Activated naive CD8-positive, alpha-beta T cell treated with anti-CD3 and anti-CD28 coated beads for 36 hours (primary cell): ENCODE results near the gene TIGD6. TPM values are rescaled to one million over a fixed set of nuclear protein-coding genes. Genes with fewer than 3 reads are reported as not detected.
"Not testable (repeated sequence)": the region's sequence is repeated elsewhere in the genome, so short reads cannot be mapped to it uniquely, and the experiment has no call there.

Experiments
- DNase-seq: peaks from one replicate; pipeline ENCODE4 v3.0.0; 2021
- H3K27ac Mint-ChIP-seq: one replicate; pipeline ENCODE4 v1.8.0; 2022; ENCODE audit warnings: mild to moderate bottlenecking, moderate library complexity, mixed read lengths
- H3K27me3 Mint-ChIP-seq: one replicate; pipeline ENCODE4 v1.8.0; 2022; ENCODE audit warnings: mild to moderate bottlenecking, mixed read lengths
- H3K36me3 Mint-ChIP-seq: one replicate; pipeline ENCODE4 v1.8.0; 2021; ENCODE audit warnings: mild to moderate bottlenecking, mixed read lengths
- H3K4me1 Mint-ChIP-seq: one replicate; pipeline ENCODE4 v1.8.0; 2021; ENCODE audit warnings: mixed read lengths
- H3K4me3 Mint-ChIP-seq: one replicate; pipeline ENCODE4 v1.8.0; 2022; ENCODE audit warnings: mild to moderate bottlenecking, moderate library complexity, mixed read lengths
- H3K9me3 Mint-ChIP-seq: one replicate; pipeline ENCODE4 v1.8.0; 2022; ENCODE audit warnings: mixed read lengths
- total RNA-seq, 2 experiments: library from RNA; stranded (reverse); gene quantifications; one replicate each; pipeline ENCODE4 v1.2.3, GENCODE V29; 2021

Gene TIGD6
- 1 to 10 TPM; 1.7 to 1.9 TPM for total RNA-seq

DNA sequence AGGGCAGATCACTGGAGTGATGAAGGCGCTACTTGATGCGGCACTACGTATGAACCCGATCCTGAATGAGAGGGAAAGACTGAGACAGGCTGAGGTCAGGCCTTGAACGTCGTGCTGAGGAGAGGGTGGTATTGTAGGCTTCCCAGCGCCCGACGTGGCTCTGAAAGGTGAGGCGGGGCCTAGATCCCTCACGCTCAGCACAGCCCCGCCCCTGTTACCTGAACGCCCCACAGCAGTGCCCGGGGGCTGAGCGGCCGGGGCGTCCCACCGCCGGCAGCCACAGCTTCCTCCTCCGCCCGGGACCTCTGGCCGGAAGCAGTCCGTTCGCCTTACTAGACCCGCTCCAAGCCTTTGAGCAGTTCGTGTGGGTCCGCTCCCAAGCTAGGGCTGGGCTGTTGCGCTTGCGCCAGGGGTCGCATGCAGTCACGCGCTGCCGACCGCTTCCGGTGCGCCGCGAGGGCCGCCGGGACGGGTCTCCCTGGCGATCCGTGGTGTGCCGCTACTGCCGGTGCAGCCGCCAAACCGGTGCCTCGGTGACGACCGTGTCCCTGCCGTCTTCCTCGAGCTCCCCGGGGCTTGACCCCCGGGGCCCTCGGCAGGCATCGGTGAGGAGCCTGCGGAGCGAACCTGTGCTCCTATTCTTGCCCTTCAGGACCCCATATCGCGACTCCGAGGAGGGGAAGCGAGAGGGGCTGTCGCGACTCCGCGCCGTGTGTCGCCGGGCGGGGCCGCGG, at the start of gene TIGD6, which contains the start of gene HMGXB3:
TSS of gene TIGD6 (minus strand) at position 399 of the 734 bp plus-strand sequence. CDS start 4,306 bp downstream, outside the sequence.
TSS of gene HMGXB3 (plus strand) at position 484 of the 734 bp plus-strand sequence. CDS start 4,114 bp downstream, outside the sequence.
- Mint-ChIP-seq H3K36me3 (peaks cover 22% of the 10 kb centered on the region), H3K4me3 (peak within 1 kb of the TSS; percentile 83), H3K4me1 (peaks cover 34% of the 10 kb centered on the region), H3K27me3 (no peaks in the 10 kb centered on the region), H3K27ac (peak within 1 kb of the TSS; percentile 96), H3K9me3 (no peaks in the 10 kb centered on the region)
- DNase-seq = peak; percentile 94

DNA sequence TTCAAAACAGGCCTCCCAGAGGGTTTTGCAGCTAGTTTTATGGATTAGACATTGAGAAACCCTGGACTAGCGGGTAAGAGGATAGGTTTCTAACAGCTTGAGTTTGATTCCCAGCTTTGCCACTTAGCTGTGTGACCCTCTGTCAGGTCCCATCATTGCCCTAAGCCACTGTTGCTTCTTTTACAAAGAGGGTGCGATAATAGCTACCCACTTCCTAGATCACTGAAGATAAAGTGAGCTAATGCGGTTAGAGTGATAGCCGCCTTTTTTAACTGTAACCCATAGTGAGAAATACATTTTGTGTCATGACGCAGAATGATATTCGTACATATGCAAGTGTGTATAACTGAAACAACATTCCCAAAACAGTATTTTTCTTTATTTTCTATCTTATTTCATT, 45.6 kb upstream of the TIGD6 start:
- peaks cover 4% of the 10 kb centered on the region for H3K4me1 Mint-ChIP-seq
- no peaks in the 10 kb centered on the region for H3K27me3 Mint-ChIP-seq
- H3K4me3 Mint-ChIP-seq = no peak overlapping the region
- peaks cover 24% of the 10 kb centered on the region for H3K36me3 Mint-ChIP-seq
- H3K27ac Mint-ChIP-seq = no peak overlapping the region
- no peak for DNase-seq
- no peaks in the 10 kb centered on the region for H3K9me3 Mint-ChIP-seq

DNA sequence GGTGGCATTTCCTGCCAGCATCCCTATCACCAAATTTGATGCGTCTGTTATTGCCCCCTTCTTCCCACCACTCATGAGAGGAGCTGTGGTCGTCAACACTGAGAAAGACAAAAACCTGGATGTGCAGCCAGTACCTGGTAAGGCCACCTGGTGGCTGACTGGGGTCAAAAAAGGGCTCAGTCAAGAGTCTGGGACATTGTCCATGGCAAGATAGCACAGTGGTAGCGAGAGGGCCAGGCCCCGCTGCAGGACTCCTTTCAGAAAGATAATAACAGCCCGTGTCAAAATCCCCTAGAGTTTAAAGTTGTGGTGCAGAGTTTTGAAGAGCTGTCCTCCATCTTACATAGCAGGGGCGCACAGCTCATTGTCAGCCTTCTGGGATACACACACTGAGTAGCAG, 45.1 kb upstream of the TIGD6 start:
- no peaks in the 10 kb centered on the region for H3K9me3 Mint-ChIP-seq
- no peaks in the 10 kb centered on the region for H3K27me3 Mint-ChIP-seq
- peaks cover 4% of the 10 kb centered on the region for H3K4me1 Mint-ChIP-seq
- H3K4me3 Mint-ChIP-seq = no peak overlapping the region
- no peak overlapping the region for H3K27ac Mint-ChIP-seq
- no peak for DNase-seq
- peaks cover 22% of the 10 kb centered on the region for H3K36me3 Mint-ChIP-seq

DNA sequence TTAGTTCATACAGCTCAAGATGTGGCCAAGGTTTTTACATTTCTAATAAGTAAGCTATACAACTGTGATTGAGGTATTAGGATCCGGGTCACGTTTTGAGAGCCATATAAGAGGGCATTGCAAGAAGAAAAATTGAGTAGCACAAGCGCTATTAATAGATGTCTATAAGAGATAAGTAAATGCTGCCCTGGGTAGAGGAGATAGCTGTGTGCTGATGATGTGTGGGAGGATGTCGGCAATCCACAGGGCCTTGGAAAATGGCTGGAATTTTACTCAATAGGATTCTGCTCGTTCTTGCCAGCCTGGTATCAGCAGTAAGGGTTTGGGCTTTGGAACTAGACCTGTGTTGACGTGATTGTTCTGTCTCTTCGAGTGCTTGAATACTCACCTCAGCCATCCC, 44.3 kb upstream of the TIGD6 start:
- no peak for DNase-seq
- no peaks in the 10 kb centered on the region for H3K27me3 Mint-ChIP-seq
- peaks cover 24% of the 10 kb centered on the region for H3K36me3 Mint-ChIP-seq
- H3K9me3 Mint-ChIP-seq = no peaks in the 10 kb centered on the region
- H3K4me3 Mint-ChIP-seq = no peak overlapping the region
- H3K27ac Mint-ChIP-seq = no peak overlapping the region
- H3K4me1 Mint-ChIP-seq = peaks cover 4% of the 10 kb centered on the region

DNA sequence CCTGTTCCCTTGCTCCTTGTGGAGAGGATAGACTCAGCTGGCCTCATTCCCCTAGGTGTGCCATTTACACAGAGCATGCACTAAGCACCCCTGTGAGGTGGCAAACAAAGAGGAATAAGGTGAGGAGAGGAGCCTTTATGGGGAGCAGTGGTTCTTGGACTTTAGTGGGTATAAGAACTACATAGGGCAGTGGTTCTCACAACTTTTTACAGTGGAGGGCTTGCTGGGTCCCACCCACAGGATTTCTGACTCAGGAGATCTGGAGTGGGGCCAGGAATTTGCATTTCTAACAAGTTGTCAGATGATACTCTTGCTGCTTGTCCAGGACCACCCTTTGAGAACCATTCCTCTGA, 43.9 kb upstream of the TIGD6 start:
- Mint-ChIP-seq H3K4me3 (no peak overlapping the region), H3K36me3 (peaks cover 27% of the 10 kb centered on the region), H3K4me1 (peaks cover 4% of the 10 kb centered on the region), H3K27me3 (no peaks in the 10 kb centered on the region), H3K27ac (no peak overlapping the region), H3K9me3 (no peaks in the 10 kb centered on the region)
- no peak for DNase-seq

DNA sequence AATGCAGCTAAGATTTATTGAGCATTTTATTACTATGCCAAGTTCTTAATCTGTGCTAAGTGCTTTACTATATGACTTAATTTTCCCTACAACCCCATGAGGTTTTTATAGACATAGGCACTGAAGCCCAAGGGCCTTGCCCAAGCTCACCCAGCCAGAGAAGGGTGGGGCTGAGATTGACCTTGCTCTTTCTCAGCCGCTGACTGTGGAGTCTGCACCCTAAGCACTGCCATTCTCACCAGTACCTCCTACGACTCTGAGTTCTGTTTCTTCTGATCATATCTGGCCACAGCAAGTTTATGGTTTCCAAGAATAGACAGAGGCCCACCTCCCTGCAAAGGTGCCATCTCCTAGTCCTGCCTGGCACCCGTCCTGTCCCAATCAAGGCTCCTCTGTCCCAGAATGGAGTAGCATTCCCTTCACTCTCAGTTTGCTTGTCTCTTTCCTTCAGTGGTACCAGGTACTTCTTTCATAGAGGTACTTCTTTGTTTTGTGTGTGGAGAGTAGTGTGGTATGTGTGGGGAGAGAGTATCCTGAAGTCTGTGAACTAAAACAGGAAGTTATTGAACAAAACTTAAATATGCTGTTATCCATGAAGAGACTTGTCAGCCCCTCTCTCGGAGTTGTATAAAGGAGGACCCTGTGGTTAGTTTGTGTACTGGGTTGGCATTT, 43.3 kb upstream of the TIGD6 start:
- H3K4me3 Mint-ChIP-seq = no peak overlapping the region
- peaks cover 22% of the 10 kb centered on the region for H3K36me3 Mint-ChIP-seq
- H3K27ac Mint-ChIP-seq = peak overlapping the region; percentile 0
- no peak for DNase-seq
- H3K27me3 Mint-ChIP-seq = no peaks in the 10 kb centered on the region
- peaks cover 4% of the 10 kb centered on the region for H3K4me1 Mint-ChIP-seq
- no peaks in the 10 kb centered on the region for H3K9me3 Mint-ChIP-seq

DNA sequence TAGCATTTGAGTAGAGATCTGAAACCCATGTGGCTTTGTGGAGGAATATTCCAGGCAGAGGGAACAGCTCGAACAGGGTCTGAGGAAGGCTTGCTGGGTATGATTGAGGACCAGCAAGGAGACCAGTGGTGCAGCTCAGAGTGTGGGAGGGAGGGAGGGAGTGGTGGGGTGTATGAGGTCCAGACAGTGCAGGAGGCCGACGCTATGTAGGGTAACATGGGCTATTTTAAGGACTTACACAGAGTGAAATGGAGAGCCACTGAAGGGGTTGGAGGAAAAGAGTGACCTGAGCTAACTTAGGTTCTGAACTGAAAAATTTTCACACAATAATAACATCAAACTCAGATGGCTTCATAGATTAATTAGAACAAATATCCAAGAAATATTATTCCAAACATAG, 42.0 kb upstream of the TIGD6 start:
- DNase-seq = no peak
- Mint-ChIP-seq H3K36me3 (peaks cover 23% of the 10 kb centered on the region), H3K9me3 (no peaks in the 10 kb centered on the region), H3K27me3 (no peaks in the 10 kb centered on the region), H3K4me1 (peaks cover 8% of the 10 kb centered on the region), H3K4me3 (no peak overlapping the region), H3K27ac (no peak overlapping the region)

DNA sequence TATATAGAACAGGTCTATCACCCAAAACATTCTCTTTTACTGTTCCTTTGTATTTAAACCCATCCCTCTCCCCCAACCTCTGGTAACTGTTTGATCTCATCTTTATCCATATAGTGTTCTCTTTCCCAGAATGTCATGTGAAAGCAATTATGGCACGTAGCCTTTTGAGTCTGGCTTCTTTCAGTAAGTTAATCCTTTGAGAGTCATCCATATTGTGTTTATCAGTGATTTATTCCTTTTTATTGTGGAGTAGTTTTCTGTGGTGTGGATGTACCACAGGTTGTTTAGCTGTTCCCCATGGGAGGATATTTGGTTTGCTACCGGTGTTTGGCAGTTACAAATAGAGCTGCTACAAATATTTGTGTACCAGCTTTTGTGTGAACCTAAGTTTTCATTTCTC, 38.1 kb upstream of the TIGD6 start:
- Mint-ChIP-seq H3K27ac (no peak overlapping the region), H3K4me3 (no peak overlapping the region), H3K9me3 (no peaks in the 10 kb centered on the region), H3K27me3 (no peaks in the 10 kb centered on the region), H3K4me1 (peaks cover 4% of the 10 kb centered on the region), H3K36me3 (peaks cover 24% of the 10 kb centered on the region)
- DNase-seq = no peak

DNA sequence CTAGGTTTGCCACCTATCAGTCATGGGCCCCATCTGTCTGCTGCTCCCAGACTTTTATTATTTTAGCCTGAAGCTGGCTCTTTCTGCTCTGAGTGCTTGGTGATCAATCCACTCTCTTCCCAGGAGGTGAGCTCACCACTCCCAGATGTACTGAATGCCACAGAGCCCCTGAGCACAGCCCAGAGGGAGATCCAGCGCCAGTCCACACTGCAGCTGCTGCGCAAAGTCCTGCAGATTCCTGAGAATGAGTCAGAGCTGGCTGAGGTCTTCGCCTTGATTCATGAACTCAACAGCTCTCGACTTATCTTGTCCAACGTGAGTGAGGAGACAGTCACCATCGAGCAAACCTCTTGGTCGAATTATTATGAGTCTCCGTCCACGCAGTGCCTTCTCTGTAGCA, 36.1 kb upstream of the TIGD6 start:
- Mint-ChIP-seq H3K4me3 (no peak overlapping the region), H3K9me3 (no peaks in the 10 kb centered on the region), H3K36me3 (peaks cover 26% of the 10 kb centered on the region), H3K27me3 (no peaks in the 10 kb centered on the region), H3K27ac (no peak overlapping the region), H3K4me1 (peaks cover 4% of the 10 kb centered on the region)
- no peak for DNase-seq

DNA sequence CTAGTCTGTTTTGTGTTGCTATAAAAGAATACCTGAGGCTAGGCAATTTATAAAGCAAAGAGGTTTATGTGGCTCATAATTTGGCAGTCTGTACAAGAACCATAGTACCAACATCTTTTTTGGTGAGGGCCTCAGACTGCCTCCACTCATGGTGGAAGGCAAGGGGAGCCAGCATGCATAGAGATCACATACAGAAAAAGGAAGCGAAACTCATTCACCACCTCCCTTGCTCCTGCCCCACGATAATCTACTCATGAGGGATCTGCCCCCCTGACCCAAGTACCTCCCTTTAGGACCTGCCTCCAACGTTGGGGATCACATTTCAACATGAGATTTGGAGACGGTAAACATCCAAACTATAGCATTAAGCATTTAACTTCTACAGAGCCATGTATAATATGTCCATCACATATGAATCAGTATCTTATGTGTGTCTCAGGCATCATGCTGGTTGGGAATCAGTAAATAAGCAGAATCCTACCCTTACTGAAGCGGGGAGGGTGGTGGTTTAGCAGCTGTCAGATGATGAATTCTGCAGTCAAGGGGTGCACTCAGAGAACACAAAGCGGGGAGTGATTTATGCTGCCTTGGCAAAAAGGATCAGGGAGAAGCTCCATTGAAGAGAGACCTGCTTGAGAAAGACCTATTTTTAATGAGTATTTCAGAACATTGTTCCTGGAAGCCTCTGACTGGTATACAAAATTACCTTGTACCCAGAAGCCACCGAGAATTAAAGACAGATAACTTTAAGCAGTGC, 34.9 kb upstream of the TIGD6 start:
- Mint-ChIP-seq H3K4me1 (peaks cover 4% of the 10 kb centered on the region), H3K27me3 (no peaks in the 10 kb centered on the region), H3K36me3 (peaks cover 27% of the 10 kb centered on the region), H3K4me3 (no peak overlapping the region), H3K27ac (no peak overlapping the region), H3K9me3 (no peaks in the 10 kb centered on the region)
- no peak for DNase-seq

DNA sequence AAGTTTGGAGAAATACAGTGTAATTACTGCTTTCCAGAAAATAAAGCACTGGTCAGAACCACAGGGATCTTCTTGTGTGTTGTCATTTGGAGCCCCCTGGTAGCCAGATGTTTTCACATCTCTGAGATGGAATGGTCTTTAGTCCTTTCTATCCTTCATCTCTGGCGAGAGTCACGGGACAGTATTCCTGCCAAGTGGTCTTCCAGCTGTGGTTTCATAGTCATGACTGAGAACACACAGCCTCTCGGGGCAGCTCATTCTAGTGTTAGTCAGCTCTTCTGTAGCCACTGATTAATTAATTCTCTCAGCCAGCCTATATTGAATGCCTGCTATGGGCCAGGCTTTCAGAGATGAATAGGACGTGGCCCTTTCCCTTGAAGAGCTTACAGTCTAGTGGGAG, 34.2 kb upstream of the TIGD6 start:
- no peak overlapping the region for H3K27ac Mint-ChIP-seq
- H3K27me3 Mint-ChIP-seq = no peaks in the 10 kb centered on the region
- DNase-seq = no peak
- no peaks in the 10 kb centered on the region for H3K9me3 Mint-ChIP-seq
- peaks cover 4% of the 10 kb centered on the region for H3K4me1 Mint-ChIP-seq
- H3K4me3 Mint-ChIP-seq = no peak overlapping the region
- H3K36me3 Mint-ChIP-seq = peaks cover 25% of the 10 kb centered on the region

DNA sequence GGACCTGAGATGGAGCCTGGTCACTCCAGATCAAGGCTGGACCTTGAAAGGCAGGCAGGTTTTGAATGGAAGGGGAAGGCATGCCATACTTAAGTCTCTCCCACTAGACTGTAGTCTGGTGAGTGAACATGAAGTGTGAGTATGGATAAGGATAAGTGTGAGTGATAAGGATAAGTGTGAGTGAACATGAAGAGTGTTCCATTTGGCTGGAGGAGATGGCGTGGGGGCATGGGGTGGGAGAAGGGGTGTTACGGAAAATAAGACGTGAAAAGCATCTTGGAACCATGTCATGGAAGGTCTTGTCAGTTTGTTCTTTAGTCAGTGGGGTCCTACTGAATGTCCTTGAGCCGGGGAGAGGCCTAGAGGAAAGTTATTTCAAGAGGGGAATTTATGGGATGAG, 32.9 kb upstream of the TIGD6 start:
- Mint-ChIP-seq H3K27me3 (no peaks in the 10 kb centered on the region), H3K9me3 (no peaks in the 10 kb centered on the region), H3K4me3 (no peak overlapping the region), H3K36me3 (peaks cover 23% of the 10 kb centered on the region), H3K4me1 (peaks cover 4% of the 10 kb centered on the region), H3K27ac (peak overlapping the region; percentile 1)
- no peak for DNase-seq

DNA sequence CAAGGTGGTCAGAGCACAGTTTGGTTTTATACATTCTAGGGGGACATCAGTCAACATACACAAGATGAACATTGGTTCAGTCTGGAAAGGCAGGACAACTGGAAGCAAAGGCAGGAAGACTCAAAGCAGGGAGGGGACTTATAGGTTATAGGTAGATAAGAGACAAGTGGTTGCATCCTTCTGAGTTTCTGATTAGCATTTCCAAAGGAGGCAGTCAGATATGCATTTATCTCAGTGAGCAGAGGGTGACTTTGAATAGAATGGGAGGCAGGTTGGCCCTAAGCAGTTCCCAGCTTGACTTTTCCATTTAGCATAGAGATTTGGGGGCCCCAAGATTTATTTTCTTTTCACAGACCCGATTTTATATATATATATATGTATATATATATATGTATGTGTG, 27.6 kb upstream of the TIGD6 start:
- H3K27me3 Mint-ChIP-seq, DNase-seq, H3K4me1 Mint-ChIP-seq, H3K4me3 Mint-ChIP-seq, H3K27ac Mint-ChIP-seq, H3K9me3 Mint-ChIP-seq: not testable (repeated sequence)
- peaks cover 29% of the 10 kb centered on the region for H3K36me3 Mint-ChIP-seq

DNA sequence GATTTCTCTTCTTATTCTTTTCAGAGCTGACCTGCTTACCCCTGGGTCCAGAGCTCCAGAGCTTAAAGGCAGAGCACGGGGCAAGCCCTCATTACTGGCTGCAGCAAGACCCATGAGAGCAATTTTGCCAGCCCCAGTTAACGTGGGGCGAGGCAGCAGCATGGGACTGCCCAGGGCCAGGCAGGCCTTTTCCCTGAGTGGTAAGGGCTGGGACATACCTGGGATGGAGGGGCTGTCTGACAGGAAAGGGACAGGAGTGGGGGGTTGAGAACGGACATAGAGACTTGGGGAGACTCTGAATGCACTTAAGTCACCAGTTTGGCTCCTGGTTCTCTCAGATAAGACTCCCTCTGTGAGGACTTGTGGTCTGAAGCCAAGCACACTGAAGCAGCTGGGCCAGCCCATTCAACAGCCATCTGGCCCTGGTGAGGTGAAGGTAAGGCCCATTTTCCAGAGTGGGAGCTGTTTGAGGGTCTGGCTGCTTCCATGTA, 26.3 kb upstream of the TIGD6 start:
- Mint-ChIP-seq H3K9me3 (no peaks in the 10 kb centered on the region), H3K4me3 (no peak overlapping the region), H3K27me3 (no peaks in the 10 kb centered on the region), H3K4me1 (peaks cover 6% of the 10 kb centered on the region), H3K36me3 (peaks cover 29% of the 10 kb centered on the region), H3K27ac (no peak overlapping the region)
- no peak for DNase-seq

DNA sequence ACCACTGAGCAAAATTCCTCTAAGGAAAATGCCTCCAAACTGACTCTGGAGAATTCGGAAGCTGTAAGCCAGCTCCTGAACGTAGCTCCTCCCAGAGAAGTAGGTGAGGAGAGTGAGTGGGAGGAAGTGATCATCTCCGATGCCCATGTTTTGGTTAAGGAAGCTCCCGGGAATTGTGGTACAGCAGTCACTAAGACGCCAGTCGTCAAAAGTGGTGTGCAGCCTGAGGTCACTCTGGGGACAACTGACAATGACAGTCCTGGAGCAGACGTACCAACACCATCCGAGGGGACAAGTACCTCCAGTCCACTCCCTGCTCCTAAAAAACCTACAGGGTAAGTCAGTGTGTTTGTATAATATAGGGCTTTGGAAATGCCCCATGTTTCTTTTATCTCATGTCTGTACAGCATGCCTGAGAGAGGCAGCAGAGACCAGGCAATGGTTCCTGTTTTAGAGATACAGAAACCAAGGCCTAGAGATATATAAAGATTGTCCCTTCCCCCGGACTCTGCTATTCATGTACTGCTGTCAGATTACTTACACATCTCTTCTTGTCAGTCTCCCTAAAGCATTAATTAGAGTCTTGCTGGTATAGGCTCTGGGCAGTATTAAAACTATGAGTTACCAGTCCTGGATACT, 24.0 kb upstream of the TIGD6 start:
- no peak overlapping the region for H3K4me3 Mint-ChIP-seq
- peaks cover 41% of the 10 kb centered on the region for H3K36me3 Mint-ChIP-seq
- no peak overlapping the region for H3K27ac Mint-ChIP-seq

More for the DNA sequence above, 24.0 kb upstream of the TIGD6 start:
- Mint-ChIP-seq H3K27me3 (no peaks in the 10 kb centered on the region), H3K9me3 (no peaks in the 10 kb centered on the region), H3K4me1 (peaks cover 16% of the 10 kb centered on the region)
- DNase-seq = no peak
